GM20000 (cell line): Measurements from ENCODE around the gene ZNF777.

Source experiments
- DNase-seq: peaks from one replicate; pipeline ENCODE4 v3.0.0; 2012; ENCODE audit warnings: low spot score
- TF ChIP-seq, protein P1 (sequence below): IDR thresholded peaks from 2 replicates; pipeline ENCODE4 v1.5.1; 2012; ENCODE audit warnings: mild to moderate bottlenecking, control low read depth; ENCODE audit errors: extremely low read depth, missing control alignments

Gene ZNF777

DNA sequence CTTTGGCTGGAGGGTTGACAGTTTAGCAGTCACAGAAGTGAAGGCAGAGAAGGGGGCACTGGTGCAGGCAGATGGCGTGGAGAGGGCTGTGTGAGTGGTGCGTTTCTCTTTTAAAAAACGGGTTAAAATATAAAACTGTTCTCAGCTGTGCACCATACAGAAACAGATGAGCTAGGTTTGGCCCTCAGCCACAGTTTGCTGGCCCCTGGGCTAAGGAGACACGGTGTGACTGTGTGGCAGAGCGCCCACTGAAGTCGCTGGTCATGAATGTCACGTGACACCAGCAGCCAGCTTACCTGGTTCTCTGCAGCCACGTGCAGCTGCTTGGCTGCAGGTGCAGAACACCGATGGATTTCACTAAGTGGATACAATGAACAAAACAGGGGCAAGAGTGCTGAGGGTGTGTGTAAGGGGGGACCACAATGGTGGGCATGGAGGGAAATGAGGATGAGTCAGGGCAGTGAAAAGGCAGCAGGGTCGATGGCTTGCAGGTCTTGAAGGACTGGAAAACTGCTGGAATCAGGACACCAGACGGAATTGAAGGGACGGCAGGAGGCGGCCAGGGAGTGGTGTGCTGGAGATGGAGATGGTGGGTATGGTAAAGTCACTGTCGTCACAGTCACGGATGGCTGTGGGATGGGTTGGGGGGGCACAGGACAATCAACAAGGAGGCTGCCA lies 29.4 kb upstream of the ZNF777 start:
- TF ChIP-seq, protein P1, sequence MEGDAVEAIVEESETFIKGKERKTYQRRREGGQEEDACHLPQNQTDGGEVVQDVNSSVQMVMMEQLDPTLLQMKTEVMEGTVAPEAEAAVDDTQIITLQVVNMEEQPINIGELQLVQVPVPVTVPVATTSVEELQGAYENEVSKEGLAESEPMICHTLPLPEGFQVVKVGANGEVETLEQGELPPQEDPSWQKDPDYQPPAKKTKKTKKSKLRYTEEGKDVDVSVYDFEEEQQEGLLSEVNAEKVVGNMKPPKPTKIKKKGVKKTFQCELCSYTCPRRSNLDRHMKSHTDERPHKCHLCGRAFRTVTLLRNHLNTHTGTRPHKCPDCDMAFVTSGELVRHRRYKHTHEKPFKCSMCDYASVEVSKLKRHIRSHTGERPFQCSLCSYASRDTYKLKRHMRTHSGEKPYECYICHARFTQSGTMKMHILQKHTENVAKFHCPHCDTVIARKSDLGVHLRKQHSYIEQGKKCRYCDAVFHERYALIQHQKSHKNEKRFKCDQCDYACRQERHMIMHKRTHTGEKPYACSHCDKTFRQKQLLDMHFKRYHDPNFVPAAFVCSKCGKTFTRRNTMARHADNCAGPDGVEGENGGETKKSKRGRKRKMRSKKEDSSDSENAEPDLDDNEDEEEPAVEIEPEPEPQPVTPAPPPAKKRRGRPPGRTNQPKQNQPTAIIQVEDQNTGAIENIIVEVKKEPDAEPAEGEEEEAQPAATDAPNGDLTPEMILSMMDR: no peak
- no peak for DNase-seq

- TF ChIP-seq, protein P1: no peak
- DNase-seq: no peak
Observed at GRCh38 chr7:149489391-149490024, 28.6 kb upstream of the ZNF777 start.

- TF ChIP-seq, protein P1: no peak
- no peak for DNase-seq
Observed at GRCh38 chr7:149479568-149479967, 18.7 kb upstream of the ZNF777 start.

DNA sequence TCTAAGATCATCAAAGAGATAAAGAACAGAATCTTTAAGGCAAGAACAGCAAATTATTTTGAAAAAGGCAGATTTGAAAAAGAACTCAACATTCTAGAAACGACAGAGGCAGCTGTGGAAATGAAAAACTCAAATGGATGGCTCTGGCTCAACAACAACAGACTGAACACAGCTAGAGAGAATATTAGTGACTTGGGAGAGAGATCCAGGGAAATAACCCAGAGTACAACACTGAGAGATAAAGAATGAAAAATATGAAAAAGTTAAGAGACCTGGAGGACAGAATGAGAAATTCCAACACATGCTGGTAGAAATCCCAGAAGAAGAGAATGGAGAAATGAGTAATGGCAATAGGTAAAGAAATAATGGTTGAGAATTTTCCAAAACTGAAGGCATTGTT lies 17.9 kb upstream of the ZNF777 start:
- TF ChIP-seq, protein P1: no peak
- no peak for DNase-seq

DNA sequence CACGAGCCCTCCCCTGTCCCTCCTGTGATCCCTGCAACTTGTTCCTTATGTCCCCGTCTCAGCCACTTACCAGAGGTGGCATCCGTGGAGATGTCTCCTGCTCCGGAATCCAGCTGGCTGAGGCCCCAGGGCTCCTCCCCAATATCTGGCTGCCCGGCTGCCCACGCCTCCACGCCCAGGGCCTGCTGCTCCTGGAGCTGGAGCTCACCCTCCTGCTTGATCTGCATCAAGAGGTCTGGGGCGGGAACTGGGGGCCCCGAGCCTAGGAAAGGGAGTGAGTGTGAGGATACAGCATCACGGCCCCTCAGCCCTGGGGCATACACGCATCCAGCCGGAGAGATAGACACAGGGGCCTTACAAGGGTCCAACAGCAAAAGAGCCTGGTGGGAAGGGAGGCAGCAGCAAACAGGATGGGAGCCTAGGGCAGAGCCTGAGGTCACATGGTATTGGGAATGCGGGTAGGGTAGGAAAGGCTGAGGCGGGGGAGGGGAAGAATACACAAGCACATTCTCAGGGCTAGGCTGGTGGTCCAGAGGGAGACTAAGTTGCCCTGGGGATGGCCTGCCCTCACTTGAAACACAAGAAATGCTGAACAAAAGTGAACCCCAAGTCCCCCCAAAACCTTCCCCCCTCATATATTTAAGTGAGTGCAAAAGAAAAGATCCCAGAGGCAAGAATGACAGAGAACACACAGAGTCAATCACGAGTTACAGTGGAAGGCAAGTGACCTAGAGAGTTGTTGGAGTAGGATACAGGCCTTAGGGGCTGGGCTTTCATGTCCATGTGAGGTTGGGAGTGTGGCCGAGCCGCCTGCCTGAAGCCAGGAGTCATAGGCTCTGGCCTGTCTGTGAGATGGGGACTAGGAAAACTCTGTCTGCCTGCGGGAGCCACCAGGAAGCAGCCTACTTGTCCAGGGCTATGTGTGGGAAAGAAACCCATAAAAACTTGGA lies 16.9 kb upstream of the ZNF777 start:
- TF ChIP-seq, protein P1: no peak
- no peak for DNase-seq

DNA sequence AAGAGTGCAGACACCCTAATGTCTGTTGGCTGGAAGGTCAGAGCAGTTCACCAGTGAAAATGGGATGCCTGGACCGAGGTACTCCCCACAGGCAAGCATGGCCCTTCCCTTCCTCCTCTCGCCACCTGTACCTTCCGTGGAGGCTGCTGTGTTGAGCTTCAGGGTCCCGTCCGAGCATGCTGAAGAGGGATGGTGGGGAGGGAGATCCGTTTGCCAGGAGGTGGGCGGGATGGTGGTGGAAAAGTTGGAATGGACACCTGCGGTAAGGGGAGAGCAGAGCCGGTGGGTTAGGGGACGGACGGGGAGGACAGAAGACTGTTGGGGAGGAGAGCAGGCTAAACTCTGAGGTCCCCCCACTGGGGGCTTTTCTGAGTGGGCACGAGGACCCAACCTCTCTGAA lies 15.9 kb upstream of the ZNF777 start:
- TF ChIP-seq, protein P1: no peak
- no peak for DNase-seq
